Hepatocyte (in vitro differentiated cells): ENCODE measurements around the gene ARHGAP33. TPM values are rescaled to one million over a fixed set of nuclear protein-coding genes. Genes with fewer than 3 reads are reported as not detected.

Source experiments
- DNase-seq: peaks from one replicate; pipeline ENCODE4 v3.0.0-alpha.2; 2016; ENCODE audit warnings: low spot score
- H2AFZ ChIP-seq: fragments of 200-600 bp; sonication (generic); 2 replicates; pipeline ENCODE4 v1.6.0; 2016; ENCODE audit warnings: antibody characterized with exemption, mild to moderate bottlenecking
- H3K27ac ChIP-seq: fragments of 200-600 bp; sonication (generic); 2 replicates; pipeline ENCODE4 v1.5.1; 2016; ENCODE audit warnings: mild to moderate bottlenecking
- H3K27me3 ChIP-seq: fragments of 200-600 bp; sonication (generic); 2 replicates; pipeline ENCODE4 v1.6.1; 2016
- H3K36me3 ChIP-seq: fragments of 200-600 bp; sonication (generic); replicated peaks from 2 replicates; pipeline ENCODE4 v1.5.1; 2016; ENCODE audit warnings: low read depth; ENCODE audit not compliant: insufficient read depth
- H3K4me1 ChIP-seq: fragments of 200-600 bp; sonication (generic); 2 replicates; pipeline ENCODE4 v1.5.1; 2016; ENCODE audit warnings: mild to moderate bottlenecking, moderate library complexity; ENCODE audit not compliant: insufficient read depth
- H3K4me2 ChIP-seq: fragments of 200-600 bp; sonication (generic); 2 replicates; pipeline ENCODE4 v1.6.0; 2016
- H3K4me3 ChIP-seq: fragments of 200-600 bp; sonication (generic); 2 replicates; pipeline ENCODE4 v1.5.1; 2016; ENCODE audit warnings: mild to moderate bottlenecking
- H3K79me2 ChIP-seq: fragments of 200-600 bp; sonication (generic); 2 replicates; pipeline ENCODE4 v1.6.0; 2017; ENCODE audit warnings: mild to moderate bottlenecking
- H3K9me2 ChIP-seq: fragments of 200-600 bp; sonication (generic); replicated peaks from 2 replicates; pipeline ENCODE4 v1.6.0; 2017; ENCODE audit warnings: mild to moderate bottlenecking; ENCODE audit not compliant: insufficient read depth
- H3K9me3 ChIP-seq: fragments of 200-600 bp; sonication (generic); 2 replicates; pipeline ENCODE4 v1.5.1; 2016; ENCODE audit warnings: low read depth, mild to moderate bottlenecking
- H4K20me1 ChIP-seq: fragments of 200-600 bp; sonication (generic); 2 replicates; pipeline ENCODE4 v1.6.0; 2016; ENCODE audit warnings: mild to moderate bottlenecking; ENCODE audit not compliant: insufficient read depth, poor library complexity, severe bottlenecking
- EZH2 ChIP-seq: fragments of 200-600 bp; sonication (generic); IDR thresholded peaks from 2 replicates; pipeline ENCODE4 v1.6.1; 2016; ENCODE audit warnings: antibody characterized with exemption, mild to moderate bottlenecking, borderline replicate concordance
- EZH2phosphoT487 ChIP-seq: fragments of 200-600 bp; sonication (generic); IDR thresholded peaks from one replicate; pipeline ENCODE4 v1.6.1; 2018; ENCODE audit warnings: antibody characterized with exemption, mild to moderate bottlenecking, low read depth, moderate library complexity; ENCODE audit not compliant: unreplicated experiment, severe bottlenecking
- WGBS: methylation state at CpG from one replicate; pipeline ENCODE4 v1.1.6; 2016; ENCODE audit warnings: low lambda C conversion rate; ENCODE audit errors: missing lambda C conversion rate; 5-methylcytosine and 5-hydroxymethylcytosine counted together
- polyA plus RNA-seq: library from polyadenylated mRNA; unstranded; fragments of >200 nt; fragmentation: Nextera tagmentation; extraction: Ambion mirVana; gene quantifications from 2 replicates; pipeline ENCODE4 v1.2.1, GENCODE V29; 2016
- total RNA-seq: library from RNA; depleted of rRNA; stranded (reverse); fragments of >200 nt; gene quantifications from 2 replicates; pipeline ENCODE4 v1.2.3, GENCODE V29; 2014
- TF ChIP-seq, protein P1 (sequence below): fragments of 200-600 bp; sonication (generic); IDR thresholded peaks from 2 replicates; pipeline ENCODE4 v1.5.1; 2016; ENCODE audit warnings: antibody characterized with exemption, mild to moderate bottlenecking; ENCODE audit not compliant: poor library complexity

ARHGAP33 gene
- total and polyA plus RNA-seq, 2 experiments from 2014 or later: 6.7 to 7.9 TPM

DNA sequence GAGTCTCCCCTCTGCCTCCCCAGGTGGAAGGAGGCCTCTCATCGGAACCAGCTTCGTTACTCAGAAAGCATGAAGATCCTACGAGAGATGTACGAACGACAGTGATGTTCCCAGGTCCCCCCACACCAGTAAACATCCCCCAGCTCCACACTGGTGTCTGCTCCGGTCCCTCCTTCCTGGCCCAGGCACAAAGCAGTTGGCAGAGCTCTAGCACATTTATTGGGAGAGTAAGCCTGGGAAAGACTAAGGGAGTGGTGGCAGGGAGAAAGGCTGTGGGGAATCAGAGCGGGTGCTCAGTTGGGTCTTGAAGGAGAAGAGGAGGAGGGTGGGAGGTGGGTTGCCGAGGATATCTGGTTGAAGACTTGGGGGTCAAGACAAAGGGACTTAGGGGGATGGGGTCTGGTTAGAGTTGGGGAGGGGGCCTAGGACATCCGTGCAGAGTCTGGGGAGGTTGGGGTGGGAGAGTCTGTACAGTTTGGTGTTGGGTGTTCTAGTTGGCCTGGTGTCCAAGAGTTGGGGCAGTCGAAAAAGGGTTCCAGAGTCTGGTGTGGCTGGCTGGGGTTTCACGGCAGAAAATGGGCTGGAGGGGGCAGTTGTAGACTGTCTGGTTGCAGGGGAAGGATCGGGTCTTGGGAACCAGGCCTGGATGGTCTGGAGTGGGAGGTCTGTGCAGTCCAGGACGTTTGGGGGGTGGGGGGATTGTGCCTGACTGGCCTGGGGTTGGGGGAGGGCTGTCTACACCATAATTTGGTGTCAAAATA, 20.8 kb upstream of the ARHGAP33 start:
- H3K9me3 ChIP-seq: no peaks in the 10 kb centered on the region
- H3K27ac ChIP-seq: peak overlapping the region; percentile 97
- TF ChIP-seq, protein P1, sequence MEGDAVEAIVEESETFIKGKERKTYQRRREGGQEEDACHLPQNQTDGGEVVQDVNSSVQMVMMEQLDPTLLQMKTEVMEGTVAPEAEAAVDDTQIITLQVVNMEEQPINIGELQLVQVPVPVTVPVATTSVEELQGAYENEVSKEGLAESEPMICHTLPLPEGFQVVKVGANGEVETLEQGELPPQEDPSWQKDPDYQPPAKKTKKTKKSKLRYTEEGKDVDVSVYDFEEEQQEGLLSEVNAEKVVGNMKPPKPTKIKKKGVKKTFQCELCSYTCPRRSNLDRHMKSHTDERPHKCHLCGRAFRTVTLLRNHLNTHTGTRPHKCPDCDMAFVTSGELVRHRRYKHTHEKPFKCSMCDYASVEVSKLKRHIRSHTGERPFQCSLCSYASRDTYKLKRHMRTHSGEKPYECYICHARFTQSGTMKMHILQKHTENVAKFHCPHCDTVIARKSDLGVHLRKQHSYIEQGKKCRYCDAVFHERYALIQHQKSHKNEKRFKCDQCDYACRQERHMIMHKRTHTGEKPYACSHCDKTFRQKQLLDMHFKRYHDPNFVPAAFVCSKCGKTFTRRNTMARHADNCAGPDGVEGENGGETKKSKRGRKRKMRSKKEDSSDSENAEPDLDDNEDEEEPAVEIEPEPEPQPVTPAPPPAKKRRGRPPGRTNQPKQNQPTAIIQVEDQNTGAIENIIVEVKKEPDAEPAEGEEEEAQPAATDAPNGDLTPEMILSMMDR: no peak
- no peak for TF ChIP-seq EZH2
- no peak for TF ChIP-seq EZH2phosphoT487
- DNase-seq: no peak
- H2AFZ ChIP-seq: no peak overlapping the region
- H3K4me2 ChIP-seq: peak overlapping the region; percentile 74
- no peaks in the 10 kb centered on the region for H3K9me2 ChIP-seq
- 93% methylated on average over 10 of the region's 13 CpGs for WGBS
- H4K20me1 ChIP-seq: no peaks in the 10 kb centered on the region
- peaks cover 28% of the 10 kb centered on the region for H3K4me1 ChIP-seq
- H3K4me3 ChIP-seq: no peak overlapping the region
- peaks cover 23% of the 10 kb centered on the region for H3K79me2 ChIP-seq
- H3K36me3 ChIP-seq: no peaks in the 10 kb centered on the region
- peaks cover 2% of the 10 kb centered on the region for H3K27me3 ChIP-seq

DNA sequence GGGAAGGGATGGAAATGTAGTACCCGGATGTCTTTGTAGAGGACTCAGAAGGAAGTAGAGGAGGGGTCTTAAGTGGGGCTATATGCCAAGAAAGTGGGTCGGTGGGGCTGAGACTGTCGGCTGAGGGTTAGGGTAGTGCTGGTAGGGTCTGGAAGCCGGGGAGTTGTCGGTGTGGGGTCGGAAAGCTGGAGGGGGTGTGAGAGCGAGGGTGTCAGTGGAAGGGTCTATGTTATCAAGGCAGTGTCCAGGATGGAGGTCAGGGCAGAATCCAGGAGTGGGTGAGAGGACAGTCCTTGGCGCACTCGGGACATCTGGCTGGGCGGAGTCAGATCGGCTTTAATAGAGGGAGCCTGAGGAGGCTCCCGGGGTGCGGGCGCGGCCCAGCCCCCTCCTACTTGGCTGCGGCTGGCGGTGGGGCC, 20.2 kb upstream of the ARHGAP33 start:
- 54% methylated on average over 17 of the region's 17 CpGs for WGBS
- peaks cover 2% of the 10 kb centered on the region for H3K27me3 ChIP-seq
- no peaks in the 10 kb centered on the region for H3K9me2 ChIP-seq
- H3K4me2 ChIP-seq: peak overlapping the region; percentile 74
- no peak for DNase-seq
- H3K79me2 ChIP-seq: peaks cover 23% of the 10 kb centered on the region
- no peaks in the 10 kb centered on the region for H3K9me3 ChIP-seq
- no peaks in the 10 kb centered on the region for H4K20me1 ChIP-seq
- peak overlapping the region; percentile 97 for H3K27ac ChIP-seq
- H3K36me3 ChIP-seq: no peaks in the 10 kb centered on the region
- H3K4me1 ChIP-seq: peaks cover 28% of the 10 kb centered on the region
- H3K4me3 ChIP-seq: no peak overlapping the region
- H2AFZ ChIP-seq: no peak overlapping the region
- TF ChIP-seq, protein P1: no peak

DNA sequence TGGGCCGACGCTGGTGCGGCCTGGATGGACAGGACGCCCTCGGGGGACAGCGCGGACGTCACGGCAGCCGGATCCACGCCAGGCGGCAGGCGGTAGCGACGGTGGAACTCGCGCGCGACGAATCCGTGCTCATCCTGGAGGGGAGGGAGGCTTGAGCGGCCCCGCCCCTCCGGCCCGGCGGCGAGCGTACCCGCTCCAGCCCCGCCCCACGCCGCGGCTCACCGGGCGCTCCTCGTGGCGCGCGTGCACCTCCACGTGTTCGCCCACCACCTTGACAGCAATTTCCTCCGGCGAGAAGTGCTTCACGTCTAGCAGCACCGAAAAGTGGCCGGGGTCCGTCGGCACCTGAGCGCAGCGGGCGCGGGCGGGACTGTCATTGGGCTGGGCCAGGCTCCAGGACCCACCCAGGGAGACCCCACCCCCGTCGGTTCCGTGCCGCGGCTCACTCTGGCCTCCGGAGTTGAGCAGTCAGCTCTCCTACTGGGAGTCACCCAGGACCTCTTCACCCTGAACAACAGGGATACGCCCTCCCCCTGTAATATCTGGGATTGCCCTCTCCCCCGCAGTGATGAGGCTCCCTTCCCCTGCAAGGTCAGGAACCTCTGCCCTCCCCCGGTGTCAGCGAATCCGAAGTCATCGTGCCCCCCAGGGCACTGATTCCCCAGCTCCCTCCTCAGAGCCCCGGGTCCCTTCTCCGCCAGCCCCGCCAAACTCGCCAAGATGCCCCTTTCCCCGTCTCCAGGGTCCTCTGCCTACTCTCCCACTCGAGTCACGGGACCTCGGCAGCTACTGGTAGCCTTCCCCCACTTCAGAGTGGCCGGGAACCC, 19.6 kb upstream of the ARHGAP33 start:
- DNase-seq: peak; percentile 70

More for the DNA sequence above, 19.6 kb upstream of the ARHGAP33 start:
- Histone ChIP-seq H3K79me2 (peaks cover 24% of the 10 kb centered on the region), H2AFZ (no peak overlapping the region), H3K4me3 (no peak overlapping the region), H4K20me1 (no peaks in the 10 kb centered on the region), H3K4me1 (peaks cover 28% of the 10 kb centered on the region), H3K9me3 (no peaks in the 10 kb centered on the region), H3K27me3 (peaks cover 2% of the 10 kb centered on the region), H3K9me2 (no peaks in the 10 kb centered on the region), H3K36me3 (no peaks in the 10 kb centered on the region), H3K27ac (peak overlapping the region; percentile 97), H3K4me2 (peak overlapping the region; percentile 74)
- WGBS: 32% methylated on average over 34 of the region's 74 CpGs
- TF ChIP-seq, protein P1: no peak
- no peak for TF ChIP-seq EZH2phosphoT487
- no peak for TF ChIP-seq EZH2
